Activated CD4-positive, alpha-beta T cell treated with anti-CD3 and anti-CD28 coated beads, Interleukin-2, amount 10 ng/mL, durations not matched to agents 24 days and 14 days (primary cell): ENCODE measurements around the gene MXD3. TPM values are rescaled to one million over a fixed set of nuclear protein-coding genes. Genes with fewer than 3 reads are reported as not detected.
"Not testable (repeated sequence)": the region's sequence is repeated elsewhere in the genome, so short reads cannot be mapped to it uniquely, and the experiment has no call there.

Experiments
- DNase-seq: peaks from one replicate; pipeline ENCODE4 v3.0.0; 2022
- H3K27ac Mint-ChIP-seq: one replicate; pipeline ENCODE4 v1.8.0; 2022; ENCODE audit warnings: mild to moderate bottlenecking, mixed read lengths
- H3K27me3 Mint-ChIP-seq: one replicate; pipeline ENCODE4 v1.8.0; 2022; ENCODE audit warnings: mixed read lengths
- H3K36me3 Mint-ChIP-seq: one replicate; pipeline ENCODE4 v1.8.0; 2022; ENCODE audit warnings: low read depth, mild to moderate bottlenecking, mixed read lengths
- H3K4me1 Mint-ChIP-seq: one replicate; pipeline ENCODE4 v1.8.0; 2021; ENCODE audit warnings: mixed read lengths
- H3K4me3 Mint-ChIP-seq: one replicate; pipeline ENCODE4 v1.8.0; 2022; ENCODE audit warnings: mild to moderate bottlenecking, moderate library complexity, mixed read lengths
- H3K9me3 Mint-ChIP-seq: one replicate; pipeline ENCODE4 v1.8.0; 2021; ENCODE audit warnings: mixed read lengths
- intact Hi-C: fragments of 100-400 bp; cut with micrococcal nuclease; formaldehyde crosslinking; loops from one replicate; pipeline ENCODE4 v1.15.1; 2023
- total RNA-seq: library from RNA; stranded (reverse); gene quantifications from 2 replicates; pipeline ENCODE4 v1.2.3, GENCODE V29; 2022

MXD3 gene
- total RNA-seq, 1 donor from 2014 or later, result 9.1 TPM

DNA sequence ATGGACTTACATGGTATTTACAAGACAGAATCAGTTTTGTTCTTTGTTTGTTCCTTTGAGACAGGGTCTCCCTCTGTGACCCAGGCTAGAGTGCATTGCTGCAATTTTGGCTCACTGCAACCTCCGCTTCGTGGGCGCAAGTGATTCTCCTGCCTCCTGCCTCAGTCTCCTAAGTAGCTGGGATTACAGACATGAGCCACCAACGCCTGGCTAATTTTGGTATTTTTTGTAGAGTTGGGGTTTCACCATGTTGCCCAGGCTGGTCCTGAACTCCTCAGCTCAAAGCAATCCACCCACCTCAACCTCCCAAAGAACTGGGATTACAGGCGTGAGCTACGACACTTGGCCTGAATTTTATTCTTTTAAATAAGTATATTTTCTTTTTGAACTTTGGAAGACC lies 35.8 kb downstream of the MXD3 start:
- no peaks in the 10 kb centered on the region for H3K27me3 Mint-ChIP-seq
- H3K4me1 Mint-ChIP-seq, result peaks cover 15% of the 10 kb centered on the region
- no peak for DNase-seq
- no peak overlapping the region for H3K27ac Mint-ChIP-seq
- intact Hi-C loops, result no loop called here
- no peaks in the 10 kb centered on the region for H3K9me3 Mint-ChIP-seq
- H3K4me3 Mint-ChIP-seq, result no peak overlapping the region
- H3K36me3 Mint-ChIP-seq, result peaks cover 53% of the 10 kb centered on the region

DNA sequence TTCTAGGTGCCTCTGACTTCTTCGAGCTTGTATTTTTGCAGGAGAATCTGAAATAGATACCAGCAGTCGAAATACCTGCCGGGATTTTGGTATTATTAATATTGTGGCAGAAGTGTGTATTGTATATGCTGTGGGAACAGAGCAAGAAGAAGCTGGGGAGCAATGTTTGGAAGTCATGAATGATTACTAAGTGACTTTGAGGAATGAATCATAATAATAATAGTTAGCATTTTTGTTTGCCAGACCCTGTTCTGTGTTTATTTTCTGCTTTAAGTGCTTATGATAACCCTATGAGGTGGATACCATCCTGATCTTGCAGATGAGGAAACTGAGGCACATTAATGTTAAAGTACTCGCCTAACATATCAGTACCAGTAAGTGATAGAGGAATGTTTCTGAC lies 40.6 kb downstream of the MXD3 start:
- Mint-ChIP-seq H3K4me1 (peaks cover 5% of the 10 kb centered on the region), H3K36me3 (peaks cover 60% of the 10 kb centered on the region), H3K27me3 (no peaks in the 10 kb centered on the region), H3K27ac (no peak overlapping the region), H3K4me3 (no peak overlapping the region), H3K9me3 (no peaks in the 10 kb centered on the region)
- intact Hi-C loops, result no loop called here
- DNase-seq, result no peak

DNA sequence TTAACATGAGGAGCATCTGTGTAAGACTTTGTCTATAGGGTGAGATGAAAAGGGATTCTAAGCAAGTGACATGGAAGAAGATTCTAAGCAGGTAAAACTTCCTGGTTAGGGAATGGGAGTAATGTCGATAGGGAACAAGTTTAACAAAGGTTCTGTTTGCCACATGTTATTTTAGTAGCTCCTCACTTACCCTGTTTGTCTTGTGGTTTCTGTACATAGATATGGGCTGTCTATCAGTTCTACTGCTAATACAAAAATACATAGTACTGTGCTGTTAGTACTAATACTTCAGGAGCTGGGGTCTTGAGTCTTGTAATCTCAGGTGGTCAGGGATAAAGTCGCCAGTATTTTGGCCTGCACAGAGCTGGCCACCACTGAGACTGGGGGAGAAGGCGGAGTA lies 41.0 kb downstream of the MXD3 start:
- H3K4me3 Mint-ChIP-seq, result no peak overlapping the region
- intact Hi-C loops, result no loop called here
- H3K9me3 Mint-ChIP-seq, result no peaks in the 10 kb centered on the region
- peaks cover 5% of the 10 kb centered on the region for H3K4me1 Mint-ChIP-seq
- no peak for DNase-seq
- no peak overlapping the region for H3K27ac Mint-ChIP-seq
- no peaks in the 10 kb centered on the region for H3K27me3 Mint-ChIP-seq
- H3K36me3 Mint-ChIP-seq, result peaks cover 59% of the 10 kb centered on the region

DNA sequence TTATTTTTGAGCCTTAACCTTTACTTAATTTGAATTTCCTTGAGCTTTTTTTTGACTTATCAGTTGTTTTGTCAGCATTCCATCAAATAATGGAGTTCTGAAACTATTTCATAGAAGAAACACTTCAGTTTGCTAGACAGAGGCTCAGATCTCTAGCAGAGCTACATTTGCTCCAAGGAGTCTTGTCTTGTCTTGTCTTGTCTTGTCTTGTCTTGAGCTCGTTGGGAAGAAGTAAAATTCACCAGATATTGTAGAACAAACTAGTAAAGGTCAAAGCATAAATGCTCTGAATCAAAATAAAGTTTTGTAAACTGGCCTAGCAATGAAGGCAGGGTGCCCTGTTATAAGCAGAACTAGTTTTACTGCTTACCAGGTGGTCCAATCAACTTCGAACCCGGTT lies 41.7 kb downstream of the MXD3 start:
- Mint-ChIP-seq H3K27ac (no peak overlapping the region), H3K9me3 (no peaks in the 10 kb centered on the region), H3K4me3 (no peak overlapping the region), H3K4me1 (peaks cover 5% of the 10 kb centered on the region), H3K36me3 (peaks cover 58% of the 10 kb centered on the region), H3K27me3 (no peaks in the 10 kb centered on the region)
- DNase-seq, result no peak
- intact Hi-C loops, result no loop called here

DNA sequence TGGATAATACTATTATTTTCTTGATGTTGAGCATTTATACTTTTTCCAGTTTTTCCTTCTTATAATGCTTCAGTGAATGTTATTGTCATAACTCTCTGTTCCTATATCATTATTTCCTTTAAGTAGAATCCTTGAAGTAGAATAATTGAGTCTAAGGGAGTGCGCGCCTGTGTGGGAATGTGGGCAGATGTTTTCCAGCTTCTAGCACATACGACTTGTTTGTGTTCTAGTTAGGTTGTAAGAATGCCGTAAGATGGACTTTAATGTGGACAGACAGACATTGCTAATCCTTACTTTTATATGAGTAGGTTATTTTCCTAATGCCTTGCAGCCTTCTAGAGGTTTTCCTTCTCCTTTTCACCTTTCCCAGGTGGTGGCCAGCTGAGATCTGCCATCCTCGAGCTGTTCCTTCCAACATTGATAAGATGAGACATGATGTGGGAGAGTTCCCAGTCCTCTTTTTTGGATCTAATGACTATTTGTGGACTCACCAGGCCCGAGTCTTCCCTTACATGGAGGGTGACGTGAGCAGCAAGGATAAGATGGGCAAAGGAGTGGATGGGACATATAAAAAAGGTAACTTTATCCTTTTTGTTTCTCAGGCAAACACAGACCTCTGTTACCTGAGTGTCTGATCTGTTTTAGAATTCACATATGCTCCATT lies 42.3 kb downstream of the MXD3 start:
- DNase-seq, result no peak
- Mint-ChIP-seq H3K36me3 (peaks cover 58% of the 10 kb centered on the region), H3K4me3 (no peak overlapping the region), H3K9me3 (no peaks in the 10 kb centered on the region), H3K27me3 (no peaks in the 10 kb centered on the region), H3K4me1 (peaks cover 5% of the 10 kb centered on the region), H3K27ac (no peak overlapping the region)
- intact Hi-C loops, result no loop called here

DNA sequence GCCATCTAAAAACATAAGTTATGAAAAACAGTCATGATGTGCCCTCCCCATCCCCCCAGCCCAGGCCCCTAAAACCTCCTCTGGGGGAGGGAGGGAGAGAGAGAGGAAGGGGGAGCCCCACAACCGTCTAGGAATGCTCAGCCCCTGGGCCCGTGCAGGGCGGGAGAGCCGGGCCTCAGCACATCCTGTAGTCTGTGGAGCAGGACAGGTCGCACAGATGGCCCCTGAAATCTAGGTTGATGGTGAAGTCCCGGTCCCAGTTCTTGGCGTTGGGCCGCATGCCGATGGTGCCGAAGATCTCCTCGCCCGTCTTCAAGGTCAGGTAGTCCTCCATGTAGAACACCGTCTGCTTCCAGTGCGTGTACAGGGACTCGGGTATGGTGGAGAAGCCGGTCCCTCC lies 46.3 kb downstream of the MXD3 start:
- DNase-seq, result no peak
- H3K9me3 Mint-ChIP-seq, result no peaks in the 10 kb centered on the region
- H3K27ac Mint-ChIP-seq, result no peak overlapping the region
- peaks cover 2% of the 10 kb centered on the region for H3K4me1 Mint-ChIP-seq
- intact Hi-C loops, result no loop called here
- peaks cover 47% of the 10 kb centered on the region for H3K36me3 Mint-ChIP-seq
- no peaks in the 10 kb centered on the region for H3K27me3 Mint-ChIP-seq
- H3K4me3 Mint-ChIP-seq, result no peak overlapping the region

DNA sequence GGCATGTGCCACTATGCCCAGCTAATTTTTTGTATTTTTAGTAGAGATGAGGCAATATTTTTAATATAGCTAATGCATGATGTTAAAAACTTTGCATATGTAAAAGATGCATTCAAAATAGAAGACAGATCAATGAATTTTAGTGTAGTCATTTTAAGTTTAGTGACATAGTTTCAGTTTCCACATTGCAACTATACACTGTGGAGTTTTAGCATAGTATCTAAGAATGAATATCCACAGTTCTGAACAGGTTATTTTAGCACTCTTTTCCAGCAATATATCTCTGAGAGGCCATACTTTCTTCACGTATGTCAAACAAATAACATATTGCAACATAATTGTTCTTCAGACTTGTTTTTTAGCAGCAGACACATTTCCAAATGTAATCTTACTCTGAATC lies 47.5 kb downstream of the MXD3 start:
- Mint-ChIP-seq H3K4me3 (no peak overlapping the region), H3K36me3 (peaks cover 45% of the 10 kb centered on the region), H3K9me3 (no peaks in the 10 kb centered on the region), H3K27me3 (no peaks in the 10 kb centered on the region), H3K27ac (peak overlapping the region; percentile 41), H3K4me1 (peaks cover 2% of the 10 kb centered on the region)
- intact Hi-C loops, result no loop called here
- no peak for DNase-seq

DNA sequence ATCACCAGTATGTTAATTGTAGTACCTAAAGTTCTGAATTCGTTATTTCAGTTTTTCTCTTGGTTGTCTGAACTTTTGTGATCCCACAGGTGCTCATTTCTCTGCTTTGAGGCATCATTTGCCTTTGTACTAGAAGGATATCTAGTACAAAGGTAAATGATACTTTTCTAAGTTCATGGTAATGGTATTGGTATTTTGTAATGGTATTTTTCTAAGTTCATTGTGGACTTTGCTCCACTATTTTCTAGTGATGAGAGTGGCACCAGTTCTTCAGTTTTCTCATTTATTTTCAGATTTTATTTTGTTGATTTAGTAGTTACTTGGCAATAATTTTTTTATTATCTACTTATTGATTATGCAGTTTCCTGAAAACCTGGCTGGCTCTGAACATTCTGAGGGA lies 50.2 kb downstream of the MXD3 start:
- peaks cover 52% of the 10 kb centered on the region for H3K36me3 Mint-ChIP-seq
- no peak overlapping the region for H3K27ac Mint-ChIP-seq
- intact Hi-C loops, result no loop called here
- H3K4me1 Mint-ChIP-seq, result no peaks in the 10 kb centered on the region
- no peaks in the 10 kb centered on the region for H3K27me3 Mint-ChIP-seq
- H3K9me3 Mint-ChIP-seq, result no peaks in the 10 kb centered on the region
- DNase-seq, result no peak
- H3K4me3 Mint-ChIP-seq, result no peak overlapping the region

DNA sequence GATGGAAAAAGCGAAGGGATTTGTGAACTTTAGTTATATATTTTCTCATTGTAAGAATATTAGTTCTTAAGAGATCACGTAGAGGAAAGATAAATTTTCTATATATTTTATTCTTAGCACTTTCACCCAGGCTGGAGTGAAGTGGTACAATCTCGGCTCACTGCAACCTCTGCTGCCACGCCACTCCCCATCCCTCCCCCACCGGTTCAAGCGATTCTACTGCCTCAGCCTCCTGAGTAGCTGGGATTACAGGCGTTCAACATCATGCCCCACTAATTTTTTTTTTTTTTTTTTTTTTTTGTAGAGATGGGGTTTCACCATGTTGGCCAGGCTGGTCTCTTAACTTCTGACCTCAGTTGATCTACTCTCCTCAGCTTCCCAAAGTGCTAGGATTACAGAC lies 50.7 kb downstream of the MXD3 start:
- Mint-ChIP-seq H3K36me3 (peaks cover 49% of the 10 kb centered on the region), H3K27ac (no peak overlapping the region)
- intact Hi-C loops, result no loop called here

DNA sequence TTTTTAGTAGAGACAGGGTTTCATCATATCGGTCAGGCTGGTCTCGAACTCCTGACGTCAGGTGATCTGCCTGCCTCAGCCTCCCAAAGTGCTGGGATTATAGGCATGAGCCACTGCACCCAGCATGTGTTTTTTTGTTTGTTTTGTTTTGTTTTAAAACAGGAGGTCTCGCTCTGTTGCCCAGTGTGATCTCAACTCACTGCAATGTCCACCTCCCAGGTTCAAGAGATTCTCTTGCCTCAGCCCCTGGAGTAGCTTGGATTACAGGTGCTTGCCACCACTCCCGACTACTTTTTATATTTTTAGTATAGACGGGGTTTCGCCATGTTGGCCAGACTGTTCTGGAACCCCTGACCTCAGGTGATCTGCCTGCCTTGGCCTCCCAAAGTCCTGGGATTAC lies 53.0 kb downstream of the MXD3 start:
- intact Hi-C loops, DNase-seq, H3K27ac Mint-ChIP-seq, H3K9me3 Mint-ChIP-seq, H3K4me1 Mint-ChIP-seq, H3K27me3 Mint-ChIP-seq, H3K4me3 Mint-ChIP-seq: not testable (repeated sequence)
- peaks cover 57% of the 10 kb centered on the region for H3K36me3 Mint-ChIP-seq

More for the DNA sequence above, 50.7 kb downstream of the MXD3 start:
- H3K9me3 Mint-ChIP-seq, result no peaks in the 10 kb centered on the region
- no peaks in the 10 kb centered on the region for H3K27me3 Mint-ChIP-seq
- peaks cover under 1% of the 10 kb centered on the region for H3K4me1 Mint-ChIP-seq
- DNase-seq, result no peak
- H3K4me3 Mint-ChIP-seq, result no peak overlapping the region

Other genes with a start within 250 kb of the MXD3 start
- gene FGFR4, start 225.0 kb downstream of the MXD3 start, total RNA-seq, result 1.6 and 2.4 TPM in 2 replicates
- gene NSD1, start 178.1 kb downstream of the MXD3 start, total RNA-seq, result 103 and 108 TPM in 2 replicates
- gene RAB24, start 8.2 kb downstream of the MXD3 start, total RNA-seq, result 18.3 and 22.2 TPM in 2 replicates
- 248 and 257 TPM in 2 replicates for gene PRELID1, start 8.1 kb downstream of the MXD3 start, total RNA-seq
- 105 and 108 TPM in 2 replicates for gene LMAN2, start 39.8 kb upstream of the MXD3 start, total RNA-seq
- 45.3 and 49.3 TPM in 2 replicates for gene RGS14, start 46.0 kb upstream of the MXD3 start, total RNA-seq
- not detected in 2 replicates for gene SLC34A1, start 72.5 kb upstream of the MXD3 start, total RNA-seq
- not detected in 2 replicates for gene PFN3, start 88.8 kb upstream of the MXD3 start, total RNA-seq
- gene F12, start 97.7 kb upstream of the MXD3 start, total RNA-seq, result 2.7 and 2.8 TPM in 2 replicates
- gene GRK6, start 114.8 kb upstream of the MXD3 start, total RNA-seq, result 136 and 149 TPM in 2 replicates
- 13.6 TPM in 2 replicates for gene PRR7, start 134.9 kb upstream of the MXD3 start, total RNA-seq
- gene DBN1, start 161.7 kb upstream of the MXD3 start, total RNA-seq, result 22.0 and 23.5 TPM in 2 replicates
- 64.9 and 65.3 TPM in 2 replicates for gene PDLIM7, start 185.7 kb upstream of the MXD3 start, total RNA-seq
- gene DOK3, start 197.9 kb upstream of the MXD3 start, total RNA-seq, result 4.5 and 5.2 TPM in 2 replicates
- gene DDX41, start 205.1 kb upstream of the MXD3 start, total RNA-seq, result 157 and 172 TPM in 2 replicates
- gene FAM193B, start 242.7 kb upstream of the MXD3 start, total RNA-seq, result 71.2 and 85.5 TPM in 2 replicates